RWPE1 (cell line): Measurements from ENCODE around the gene AP3B1.

Source experiments
- CTCF ChIA-PET: fragments of 350-600 bp; sonication (Branson Sonifier 250); formaldehyde crosslinking; extraction: SDS; loops from one replicate; lab custom pipeline; 2021; lab: Yijun Ruan, JAX
- POLR2A ChIA-PET: fragments of 400-600 bp; formaldehyde crosslinking; extraction: SDS; loops from one replicate; lab custom pipeline; 2020; ENCODE audit warnings: antibody characterized with exemption; ENCODE audit not compliant: low non-redundant PET; lab: Yijun Ruan, JAX
- DNase-seq: peaks from one replicate; pipeline ENCODE4 v3.0.0; 2012; ENCODE audit warnings: low spot score
- H3K27ac ChIP-seq: fragments of 450-650 bp; 2 replicates; pipeline ENCODE4 v1.5.1; 2017
- TF ChIP-seq, protein P1 (sequence below): fragments of 450-650 bp; conservative IDR thresholded peaks from 2 replicates; pipeline ENCODE4 v1.5.1; 2017; ENCODE audit warnings: low read depth, mild to moderate bottlenecking

The AP3B1 gene

DNA sequence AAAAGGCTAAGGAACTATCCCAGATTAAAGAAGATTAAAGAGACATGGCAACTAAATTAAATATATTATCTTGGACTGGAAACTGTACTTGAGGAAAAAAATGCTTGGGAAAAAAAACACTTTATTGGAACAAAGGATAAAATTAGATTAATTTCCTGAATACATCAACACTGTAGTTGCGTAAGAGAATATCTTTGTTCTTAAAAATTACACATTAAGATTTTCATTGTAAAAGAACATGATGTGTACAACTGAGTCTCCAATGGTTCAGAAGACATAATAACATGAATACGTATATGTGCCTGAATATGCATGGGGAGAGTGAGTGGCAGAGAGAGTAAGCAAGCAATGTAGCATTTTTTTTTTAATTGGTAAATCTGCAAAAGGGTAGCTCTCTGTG is 2.8 kb downstream of the AP3B1 start:
- DNase-seq: no peak
- POLR2A ChIA-PET: no interaction called here
- CTCF ChIA-PET: no interaction called here
- TF ChIP-seq, protein P1, sequence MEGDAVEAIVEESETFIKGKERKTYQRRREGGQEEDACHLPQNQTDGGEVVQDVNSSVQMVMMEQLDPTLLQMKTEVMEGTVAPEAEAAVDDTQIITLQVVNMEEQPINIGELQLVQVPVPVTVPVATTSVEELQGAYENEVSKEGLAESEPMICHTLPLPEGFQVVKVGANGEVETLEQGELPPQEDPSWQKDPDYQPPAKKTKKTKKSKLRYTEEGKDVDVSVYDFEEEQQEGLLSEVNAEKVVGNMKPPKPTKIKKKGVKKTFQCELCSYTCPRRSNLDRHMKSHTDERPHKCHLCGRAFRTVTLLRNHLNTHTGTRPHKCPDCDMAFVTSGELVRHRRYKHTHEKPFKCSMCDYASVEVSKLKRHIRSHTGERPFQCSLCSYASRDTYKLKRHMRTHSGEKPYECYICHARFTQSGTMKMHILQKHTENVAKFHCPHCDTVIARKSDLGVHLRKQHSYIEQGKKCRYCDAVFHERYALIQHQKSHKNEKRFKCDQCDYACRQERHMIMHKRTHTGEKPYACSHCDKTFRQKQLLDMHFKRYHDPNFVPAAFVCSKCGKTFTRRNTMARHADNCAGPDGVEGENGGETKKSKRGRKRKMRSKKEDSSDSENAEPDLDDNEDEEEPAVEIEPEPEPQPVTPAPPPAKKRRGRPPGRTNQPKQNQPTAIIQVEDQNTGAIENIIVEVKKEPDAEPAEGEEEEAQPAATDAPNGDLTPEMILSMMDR: no peak
- no peak overlapping the region for H3K27ac ChIP-seq

DNA sequence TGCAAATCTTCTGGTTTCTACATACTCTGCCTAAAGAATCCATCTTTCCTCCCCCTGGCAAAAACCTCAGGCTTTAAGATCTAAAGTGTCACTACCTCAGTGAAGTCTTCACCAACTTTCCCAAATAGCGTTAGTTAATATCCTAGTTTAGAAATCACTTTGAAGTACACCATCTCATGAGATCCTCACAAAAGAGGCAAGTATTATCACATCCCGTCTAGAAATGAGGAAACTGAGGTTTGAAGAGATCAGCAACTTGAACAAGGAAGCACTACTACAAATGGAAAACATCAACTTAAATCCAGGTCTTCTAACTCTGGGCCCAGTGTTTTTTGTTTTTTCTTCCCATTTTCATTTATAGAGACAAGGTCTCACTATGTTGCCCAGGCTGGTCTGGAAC is 4.6 kb downstream of the AP3B1 start:
- CTCF ChIA-PET: interaction anchor here (0.6 kb wide), 1 partner anchor 15 kb away, joined by 3 read pairs; no protein-coding TSS in a partner anchor
- DNase-seq: no peak
- H3K27ac ChIP-seq: no peak overlapping the region
- TF ChIP-seq, protein P1: no peak
- POLR2A ChIA-PET: no interaction called here

DNA sequence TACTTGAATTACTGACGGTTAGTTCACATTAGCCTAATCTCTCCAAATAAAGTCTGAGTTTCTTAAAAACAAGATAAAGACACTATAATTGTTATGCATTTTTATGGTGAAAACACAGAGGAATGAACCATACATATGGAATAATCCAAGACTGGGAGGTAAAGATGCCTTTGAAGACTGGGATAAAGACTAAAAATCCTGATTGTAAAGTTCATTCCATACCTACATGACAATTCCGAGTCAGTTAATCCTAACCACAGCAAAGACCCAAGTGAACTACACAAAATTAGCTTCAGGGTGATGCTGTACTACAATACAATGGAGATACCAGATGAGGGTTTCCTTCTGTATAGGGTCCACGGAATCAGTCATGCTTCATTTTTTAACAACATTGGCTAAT is 6.3 kb downstream of the AP3B1 start:
- ChIA-PET POLR2A (no interaction called here), CTCF (interaction anchor here (0.7 kb wide), 1 partner anchor 12 kb away, joined by 3 read pairs; no protein-coding TSS in a partner anchor)
- TF ChIP-seq, protein P1: no peak
- H3K27ac ChIP-seq: no peak overlapping the region
- peak; percentile 8 for DNase-seq

DNA sequence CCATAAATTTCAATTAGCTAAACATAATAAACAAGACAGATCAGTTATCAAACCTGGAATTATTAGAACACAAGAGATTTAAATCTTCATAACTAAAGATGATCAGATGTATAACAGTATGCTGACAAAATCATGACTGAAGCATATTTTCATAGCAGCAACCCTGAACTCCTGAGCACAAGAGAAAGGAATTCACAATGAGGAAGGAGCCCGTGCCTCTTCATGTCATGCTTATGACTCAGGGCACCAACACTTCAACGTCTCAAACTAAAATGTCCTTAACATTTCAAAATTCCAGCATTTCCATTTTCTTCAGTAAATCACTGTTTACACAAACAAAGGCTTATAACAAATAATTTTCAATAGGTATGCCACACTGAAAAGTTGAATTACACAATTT is 6.7 kb downstream of the AP3B1 start:
- ChIA-PET POLR2A (no interaction called here), CTCF (interaction anchor here (0.7 kb wide), 1 partner anchor 13 kb away, joined by 3 read pairs; no protein-coding TSS in a partner anchor)
- TF ChIP-seq, protein P1: no peak
- DNase-seq: peak; percentile 75
- no peak overlapping the region for H3K27ac ChIP-seq

DNA sequence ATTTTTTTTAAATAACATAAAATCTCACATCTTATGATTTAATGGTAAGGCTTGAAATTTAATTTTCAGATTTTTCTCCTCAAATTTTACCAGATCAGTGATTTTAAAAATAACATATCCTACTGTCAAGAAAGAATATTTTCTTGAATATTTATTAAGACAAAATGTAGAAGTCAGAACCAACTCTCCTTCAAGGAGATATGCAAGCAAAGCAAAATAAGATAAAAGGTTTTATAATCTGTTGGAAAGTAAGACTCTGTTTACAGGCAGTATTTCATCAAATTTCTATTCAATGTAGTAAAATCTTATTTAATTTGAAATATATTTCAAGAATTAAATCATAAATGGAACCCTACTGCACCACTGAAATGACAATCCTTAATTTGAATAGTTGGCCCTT is 7.3 kb downstream of the AP3B1 start:
- no peak overlapping the region for H3K27ac ChIP-seq
- CTCF ChIA-PET: interaction anchor here (0.7 kb wide), 1 partner anchor 257 kb away, joined by 3 read pairs; no protein-coding TSS in a partner anchor
- TF ChIP-seq, protein P1: no peak
- POLR2A ChIA-PET: no interaction called here
- no peak for DNase-seq

DNA sequence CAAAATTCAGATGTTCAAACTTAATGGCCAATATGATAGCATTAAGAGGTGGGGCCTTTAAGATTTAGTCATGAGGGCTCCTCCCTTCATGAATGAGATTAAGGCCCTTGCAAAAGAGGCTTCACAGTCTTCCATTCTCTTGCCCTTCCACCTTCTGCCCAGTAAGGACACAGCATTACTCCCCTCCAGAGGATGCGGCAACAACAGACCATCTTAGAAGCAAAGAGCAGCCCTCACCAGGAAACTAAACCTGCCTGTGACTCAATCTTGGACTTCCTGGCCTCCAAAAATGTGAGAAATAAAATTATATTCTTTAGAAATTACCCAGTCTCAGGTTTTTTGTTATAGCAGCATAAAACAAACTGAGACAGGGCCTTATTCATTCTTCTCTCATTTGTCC is 8.2 kb downstream of the AP3B1 start:
- DNase-seq: no peak
- ChIA-PET CTCF (interaction anchor here (0.6 to 0.7 kb wide), 2 partner anchors 256 to 1081 kb away, joined by 3 read pairs; no protein-coding TSS in a partner anchor), POLR2A (no interaction called here)
- H3K27ac ChIP-seq: no peak overlapping the region
- TF ChIP-seq, protein P1: no peak
